Upper lobe of right lung (tissue), 1 donor: ENCODE measurements around the gene NES. TPM values are rescaled to one million over a fixed set of nuclear protein-coding genes. Genes with fewer than 3 reads are reported as not detected.

Source experiments
- ATAC-seq: fragments of 200-7000 bp; cut with Tn5 transposase; one replicate; pipeline ENCODE4 v1.9.1; 2020; ENCODE audit warnings: mild to moderate bottlenecking, moderate library complexity
- DNase-seq: peaks from one replicate; pipeline ENCODE4 v3.0.0-alpha.2; 2020
- H3K27ac ChIP-seq: fragments of 200-600 bp; one replicate; pipeline ENCODE4 v1.8.0; 2022
- H3K27me3 ChIP-seq: fragments of 200-600 bp; one replicate; pipeline ENCODE4 v1.8.0; 2022; ENCODE audit warnings: mild to moderate bottlenecking
- H3K36me3 ChIP-seq: fragments of 200-600 bp; one replicate; pipeline ENCODE4 v1.8.0; 2022
- H3K4me1 ChIP-seq: fragments of 200-600 bp; one replicate; pipeline ENCODE4 v1.8.0; 2022
- H3K4me3 ChIP-seq: fragments of 200-600 bp; one replicate; pipeline ENCODE4 v1.8.0; 2022; ENCODE audit warnings: mild to moderate bottlenecking
- H3K9me3 ChIP-seq: fragments of 200-600 bp; one replicate; pipeline ENCODE4 v1.8.0; 2022
- CTCF ChIP-seq: fragments of 200-600 bp; IDR thresholded peaks from one replicate; pipeline ENCODE4 v1.8.0; 2022; ENCODE audit warnings: antibody characterized with exemption
- intact Hi-C: fragments of 100-400 bp; cut with DNase I; formaldehyde crosslinking; loops from one replicate; pipeline ENCODE4 v1.11.0; 2022
- total RNA-seq: library from RNA; stranded (reverse); fragmentation: NEBNext Ultra II Directional; extraction: Animal tissue kit (Norgen Biotek cat#: 25700); gene quantifications from one replicate; pipeline ENCODE4 v1.2.1, GENCODE V29; 2021
- donor health status: DM: no; HTN: yes; CAD: no; lungs with severe emphysema.

The NES gene
- total RNA-seq, 1 donor from 2014 or later: 54.7 TPM

- Histone ChIP-seq H3K9me3 (no peaks in the 10 kb centered on the region), H3K27ac (no peak overlapping the region), H3K4me3 (no peak overlapping the region), H3K36me3 (no peaks in the 10 kb centered on the region), H3K4me1 (peaks cover 14% of the 10 kb centered on the region), H3K27me3 (peaks cover 48% of the 10 kb centered on the region)
- intact Hi-C loops: no loop called here
- no peak for TF ChIP-seq CTCF
- no peak for DNase-seq
- no peak for ATAC-seq
Measured at GRCh38 chr1:156700736-156701531, 23.7 kb upstream of the NES start.

- ATAC-seq: peak; percentile 60
- TF ChIP-seq CTCF: no peak
- no peaks in the 10 kb centered on the region for H3K9me3 ChIP-seq
- DNase-seq: no peak
- peaks cover 28% of the 10 kb centered on the region for H3K27me3 ChIP-seq
- H3K27ac ChIP-seq: no peak overlapping the region
- intact Hi-C loops: no loop called here
- H3K4me3 ChIP-seq: no peak overlapping the region
- no peaks in the 10 kb centered on the region for H3K4me1 ChIP-seq
- H3K36me3 ChIP-seq: no peaks in the 10 kb centered on the region
Measured at GRCh38 chr1:156698995-156699394, 21.8 kb upstream of the NES start.

- no peak overlapping the region for H3K27ac ChIP-seq
- peaks cover 2% of the 10 kb centered on the region for H3K4me1 ChIP-seq
- TF ChIP-seq CTCF: no peak
- intact Hi-C loops: no loop called here
- no peak for ATAC-seq
- no peak for DNase-seq
- peaks cover 22% of the 10 kb centered on the region for H3K27me3 ChIP-seq
- H3K36me3 ChIP-seq: no peaks in the 10 kb centered on the region
- no peaks in the 10 kb centered on the region for H3K9me3 ChIP-seq
- no peak overlapping the region for H3K4me3 ChIP-seq
Measured at GRCh38 chr1:156697481-156697880, 20.3 kb upstream of the NES start.

GRCh38 chr1:156696755-156697154 lies 19.5 kb upstream of the NES start:
- ATAC-seq: no peak
- Histone ChIP-seq H3K27me3 (peaks cover 21% of the 10 kb centered on the region), H3K4me3 (no peak overlapping the region), H3K9me3 (no peaks in the 10 kb centered on the region), H3K36me3 (no peaks in the 10 kb centered on the region), H3K4me1 (peaks cover 10% of the 10 kb centered on the region), H3K27ac (no peak overlapping the region)
- intact Hi-C loops: no loop called here
- DNase-seq: no peak
- no peak for TF ChIP-seq CTCF

GRCh38 chr1:156694690-156694962 lies 17.4 kb upstream of the NES start:
- no peak for TF ChIP-seq CTCF
- Histone ChIP-seq H3K9me3 (no peaks in the 10 kb centered on the region), H3K36me3 (no peaks in the 10 kb centered on the region), H3K4me3 (no peak overlapping the region), H3K27ac (no peak overlapping the region), H3K4me1 (peaks cover 10% of the 10 kb centered on the region), H3K27me3 (peaks cover 29% of the 10 kb centered on the region)
- no peak for ATAC-seq
- no peak for DNase-seq
- intact Hi-C loops: loop anchor here (5.0 kb wide), 1 partner anchor 33 kb away; the partner anchor contains the start of genes ISG20L2 and METTL25B
